IMR-90 (cell line): ENCODE measurements around the gene ADGRD1. TPM values are rescaled to one million over a fixed set of nuclear protein-coding genes. Genes with fewer than 3 reads are reported as not detected.

Source experiments
- ATAC-seq: fragments of 200-7000 bp; cut with Tn5 transposase; 2 replicates; pipeline ENCODE4 v1.9.1; 2020; ENCODE audit warnings: low read depth, mild to moderate bottlenecking, moderate library complexity
- BruUV-seq: library from RNA; stranded (reverse); fragments of 400-500 nt; replicated peaks from 2 replicates; lab custom pipeline; 2021; lab: Mats Ljungman, UMichigan
- CTCF ChIA-PET: fragments of 300-600 bp; formaldehyde crosslinking; extraction: SDS; loops from one replicate; lab custom pipeline; 2021; ENCODE audit warnings: antibody characterized with exemption; lab: Yijun Ruan, JAX
- POLR2A ChIA-PET: fragments of 300-600 bp; sonication (Branson Sonifier 250); formaldehyde crosslinking; loops from one replicate; lab custom pipeline; 2022; ENCODE audit warnings: antibody characterized with exemption; ENCODE audit not compliant: unreplicated experiment; lab: Charles Lee
- DNase-seq: peaks from one replicate; pipeline ENCODE4 v3.0.0; 2013
- H2AFZ ChIP-seq: replicated peaks from 2 replicates; pipeline ENCODE3; 2013; ENCODE audit warnings: low read length, mild to moderate bottlenecking; ENCODE audit not compliant: poor library complexity
- H2AK5ac ChIP-seq: 2 replicates; pipeline ENCODE4 v1.6.1; 2013; ENCODE audit warnings: low read depth, low read length, inconsistent platforms
- H2AK9ac ChIP-seq: replicated peaks from 2 replicates; pipeline ENCODE3; 2013; ENCODE audit warnings: mild to moderate bottlenecking, low read depth, low read length, moderate library complexity; ENCODE audit not compliant: poor library complexity
- H2BK120ac ChIP-seq: 2 replicates; pipeline ENCODE4 v1.6.1; 2013; ENCODE audit warnings: low read depth, low read length, inconsistent platforms
- H2BK15ac ChIP-seq: 3 replicates; pipeline ENCODE4 v1.6.1; 2013; ENCODE audit warnings: low read depth, low read length, inconsistent platforms
- H2BK20ac ChIP-seq: 2 replicates; pipeline ENCODE4 v1.6.1; 2013; ENCODE audit warnings: low read depth, mild to moderate bottlenecking, inconsistent platforms, low read length, moderate library complexity
- H2BK5ac ChIP-seq: 2 replicates; pipeline ENCODE4 v1.6.1; 2013; ENCODE audit warnings: mild to moderate bottlenecking, low read depth, low read length, inconsistent platforms; ENCODE audit not compliant: poor library complexity, severe bottlenecking
- H3K14ac ChIP-seq: replicated peaks from 2 replicates; pipeline ENCODE4 v1.6.1; 2013; ENCODE audit warnings: low read depth, low read length, inconsistent platforms
- H3K18ac ChIP-seq: 2 replicates; pipeline ENCODE4 v1.6.1; 2013; ENCODE audit warnings: low read depth, low read length, control low read depth
- H3K23ac ChIP-seq: 2 replicates; pipeline ENCODE4 v1.6.1; 2013; ENCODE audit warnings: low read depth, low read length, inconsistent platforms
- H3K27ac ChIP-seq: 2 replicates; pipeline ENCODE4 v1.5.1; 2013; ENCODE audit warnings: mild to moderate bottlenecking, control low read depth, low read length; ENCODE audit not compliant: insufficient read depth
- H3K27me3 ChIP-seq: 2 replicates; pipeline ENCODE4 v1.6.1; 2013; ENCODE audit warnings: low read length; ENCODE audit not compliant: control insufficient read depth, insufficient read depth
- H3K36me3 ChIP-seq: 2 replicates; pipeline ENCODE4 v1.6.1; 2013; ENCODE audit warnings: low read length, mixed read lengths; ENCODE audit not compliant: control insufficient read depth, insufficient read depth
- H3K4ac ChIP-seq: 2 replicates; pipeline ENCODE4 v1.6.1; 2013; ENCODE audit warnings: low read depth, low read length, inconsistent platforms
- H3K4me1 ChIP-seq: 2 replicates; pipeline ENCODE4 v1.6.1; 2013; ENCODE audit warnings: low read length, mixed read lengths; ENCODE audit not compliant: control insufficient read depth, insufficient read depth
- H3K4me2 ChIP-seq: 2 replicates; pipeline ENCODE4 v1.6.1; 2013; ENCODE audit warnings: low read depth, mild to moderate bottlenecking, control low read depth, low read length, moderate library complexity
- H3K4me3 ChIP-seq: 2 replicates; pipeline ENCODE4 v1.5.1; 2013; ENCODE audit warnings: low read depth, mild to moderate bottlenecking, control low read depth, low read length, moderate library complexity; ENCODE audit not compliant: insufficient read depth
- H3K56ac ChIP-seq: 2 replicates; pipeline ENCODE4 v1.6.1; 2013; ENCODE audit warnings: low read length, inconsistent platforms; ENCODE audit not compliant: insufficient read depth; ENCODE audit errors: extremely low read depth
- H3K79me1 ChIP-seq, 2 experiments: 2 replicates each; pipeline ENCODE4 v1.6.1; 2013; ENCODE audit warnings: low read length in 2 of 2, inconsistent platforms in 1 of 2, low read depth in 1 of 2
- H3K9ac ChIP-seq: 2 replicates; pipeline ENCODE4 v1.6.1; 2013; ENCODE audit warnings: low read depth, low read length, control low read depth
- H3K9me1 ChIP-seq: 2 replicates; pipeline ENCODE4 v1.6.1; 2013; ENCODE audit warnings: low read length, inconsistent platforms; ENCODE audit not compliant: insufficient read depth
- H3K9me3 ChIP-seq: 2 replicates; pipeline ENCODE4 v1.6.1; 2013; ENCODE audit warnings: low read length; ENCODE audit not compliant: control insufficient read depth, insufficient read depth
- H4K20me1 ChIP-seq: 2 replicates; pipeline ENCODE4 v1.6.1; 2013; ENCODE audit warnings: low read length, inconsistent platforms; ENCODE audit not compliant: insufficient read depth
- H4K5ac ChIP-seq: 2 replicates; pipeline ENCODE4 v1.6.1; 2013; ENCODE audit warnings: mild to moderate bottlenecking, low read depth, low read length, control low read depth
- H4K8ac ChIP-seq, 2 experiments: 2 replicates each; pipeline ENCODE4 v1.6.1; 2013; ENCODE audit warnings: low read depth in 2 of 2, low read length in 2 of 2, control low read depth in 1 of 2, inconsistent platforms in 1 of 2
- H4K91ac ChIP-seq: 2 replicates; pipeline ENCODE4 v1.6.1; 2013; ENCODE audit warnings: low read depth, low read length, inconsistent platforms; ENCODE audit not compliant: insufficient read depth
- BHLHE40 ChIP-seq: fragments of 150-350 bp; IDR thresholded peaks from 2 replicates; pipeline ENCODE4 v1.6.1; 2016; ENCODE audit warnings: mild to moderate bottlenecking, low read depth, low read length
- ELK1 ChIP-seq: fragments of 150-350 bp; IDR thresholded peaks from 2 replicates; pipeline ENCODE4 v1.6.1; 2016; ENCODE audit warnings: low read depth, mild to moderate bottlenecking, low read length, moderate library complexity, borderline replicate concordance
- FOS ChIP-seq: fragments of 150-350 bp; IDR thresholded peaks from 2 replicates; pipeline ENCODE4 v1.6.1; 2016; ENCODE audit warnings: low read depth, low read length
- MAFK ChIP-seq: IDR thresholded peaks from 2 replicates; pipeline ENCODE4 v1.6.1; 2012; ENCODE audit warnings: low read depth, low read length, improper control_type of control experiment
- MAZ ChIP-seq: IDR thresholded peaks from 2 replicates; pipeline ENCODE4 v1.6.1; 2012; ENCODE audit warnings: low read depth, mild to moderate bottlenecking, low read length, improper control_type of control experiment, moderate library complexity, borderline replicate concordance
- NFE2L2 ChIP-seq: fragments of 150-350 bp; IDR thresholded peaks from 2 replicates; pipeline ENCODE4 v1.6.1; 2016; ENCODE audit warnings: low read depth, mild to moderate bottlenecking, low read length
- RCOR1 ChIP-seq: IDR thresholded peaks from 2 replicates; pipeline ENCODE4 v1.6.1; 2012; ENCODE audit warnings: mild to moderate bottlenecking, low read length, improper control_type of control experiment; ENCODE audit not compliant: insufficient replicate concordance
- RFX5 ChIP-seq: IDR thresholded peaks from 2 replicates; pipeline ENCODE4 v1.8.0; 2012; ENCODE audit warnings: low read depth, mild to moderate bottlenecking, low read length, moderate library complexity
- WGBS, 2 experiments: methylation state at CpG; one replicate each; pipeline versions ENCODE4 v1.1.5 to v1.1.7; 2013; ENCODE audit warnings: missing lambda C conversion rate in 2 of 2; ENCODE audit not compliant: insufficient read length in 1 of 2; ENCODE audit errors: extremely low coverage in 2 of 2; 5-methylcytosine and 5-hydroxymethylcytosine counted together
- dilution Hi-C: fragments of 300-500 bp; cut with HindIII; formaldehyde crosslinking; loops from one replicate; pipeline ENCODE4 v1.14.3; 2018; ENCODE audit warnings: low sequenced_read_pairs; ENCODE audit not compliant: unreplicated experiment
- in situ Hi-C: fragments of 300-500 bp; cut with MboI; formaldehyde crosslinking; loops from 3 replicates; pipeline ENCODE4 v1.14.3; 2019; ENCODE audit warnings: low sequenced_read_pairs, inconsistent platforms, mixed read lengths
- intact Hi-C: fragments of 100-400 bp; cut with micrococcal nuclease; formaldehyde crosslinking; loops from 2 replicates; pipeline ENCODE4 v1.10.0; 2022
- polyA plus RNA-seq, 3 experiments: library from polyadenylated mRNA; depleted of rRNA; stranded (reverse); fragments of >200 nt; gene quantifications; 2 replicates each; pipeline ENCODE4 v1.2.3, GENCODE V29; 2012; ENCODE audit warnings: low replicate concordance in 1 of 3
- total RNA-seq: library from RNA; depleted of rRNA; stranded (reverse); fragments of >200 nt; gene quantifications from 2 replicates; pipeline ENCODE4 v1.2.3, GENCODE V29; 2012

Gene ADGRD1
- total and polyA plus RNA-seq, 2 of the 4 experiments (the other 2 are of a cell fraction), result not detected

DNA sequence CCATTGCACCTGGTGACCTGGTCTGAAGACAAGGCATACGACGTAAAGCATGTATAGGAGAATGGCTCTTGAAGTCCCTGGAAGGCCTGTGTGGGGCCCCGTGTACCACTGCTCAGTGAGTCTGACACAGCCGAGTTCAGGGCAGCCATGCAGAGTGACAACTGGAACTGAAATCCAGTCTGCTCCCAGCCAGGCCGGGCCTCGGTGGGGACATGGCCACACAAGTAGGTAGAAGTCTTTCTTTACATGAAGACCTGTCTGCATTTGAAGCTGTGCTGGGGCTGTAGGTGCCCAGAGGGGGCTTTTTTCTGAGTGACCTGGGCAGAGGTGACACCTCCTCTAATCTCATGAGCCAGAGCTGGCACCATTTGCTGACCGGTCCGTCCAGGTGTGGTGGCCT, 35.7 kb downstream of the ADGRD1 start:
- Histone ChIP-seq H3K4me1 (no peaks in the 10 kb centered on the region), H3K14ac (no peak overlapping the region), H3K18ac (no peak overlapping the region), H3K23ac (no peak overlapping the region), H3K4ac (no peak overlapping the region), H4K91ac (no peak overlapping the region), H3K27me3 (no peaks in the 10 kb centered on the region), H2BK120ac (no peak overlapping the region), H2AFZ (no peak overlapping the region), H3K36me3 (no peaks in the 10 kb centered on the region), H3K27ac (no peak overlapping the region), H3K9me3 (peaks cover 30% of the 10 kb centered on the region), H2AK9ac (no peak overlapping the region), H3K9ac (no peak overlapping the region), H3K79me1 (no peaks in the 10 kb centered on the region), H3K56ac (no peak overlapping the region), H3K4me3 (no peak overlapping the region), H2BK5ac (no peak overlapping the region), H4K8ac (no peak overlapping the region), H4K20me1 (no peaks in the 10 kb centered on the region), H2BK20ac (no peak overlapping the region), H4K5ac (no peak overlapping the region), H3K4me2 (no peak overlapping the region), H2AK5ac (no peak overlapping the region), H2BK15ac (no peak overlapping the region), H3K9me1 (no peaks in the 10 kb centered on the region)
- no peak for ATAC-seq
- no peak for DNase-seq
- no CpG with 5 or more reads among the region's 8 CpGs for WGBS, 2 experiments
- no TSS peak for BruUV-seq
- in situ Hi-C loops, result no loop called here
- CTCF ChIA-PET, result no interaction called here
- no peak for TF ChIP-seq ELK1
- no peak for TF ChIP-seq FOS
- no peak for TF ChIP-seq MAZ
- no peak for TF ChIP-seq NFE2L2
- TF ChIP-seq BHLHE40, result no peak
- no peak for TF ChIP-seq RCOR1
- TF ChIP-seq RFX5, result no peak
- TF ChIP-seq MAFK, result no peak
- dilution Hi-C loops, result no loop called here
- POLR2A ChIA-PET, result no interaction called here
- intact Hi-C loops, result no loop called here
